GM13977 (cell line): Measurements from ENCODE around the gene MRPL54.

Experiments used
- DNase-seq: peaks from one replicate; pipeline ENCODE4 v3.0.0; 2012; ENCODE audit warnings: low spot score
- CTCF ChIP-seq: IDR thresholded peaks from 2 replicates; pipeline ENCODE4 v1.5.1; 2012; ENCODE audit warnings: mild to moderate bottlenecking, control low read depth; ENCODE audit not compliant: insufficient read depth; ENCODE audit errors: extremely low read depth, missing control alignments
- in situ Hi-C: fragments of 300-500 bp; cut with MboI; formaldehyde crosslinking; loops from one replicate; pipeline ENCODE4 v1.12.0; 2022; ENCODE audit warnings: low sequenced_read_pairs, low pct_unique_long_range_greater_than_20kb, mixed read lengths, inconsistent platforms; ENCODE audit not compliant: unreplicated experiment

Gene MRPL54

GRCh38 chr19:3785451-3785937 lies 23.0 kb downstream of the MRPL54 start:
- no peak for TF ChIP-seq CTCF
- DNase-seq = no peak
- in situ Hi-C loops = no loop called here

- TF ChIP-seq CTCF = no peak
- in situ Hi-C loops = no loop called here
- DNase-seq = peak; percentile 76
Measured at GRCh38 chr19:3785938-3786824, 23.7 kb downstream of the MRPL54 start, which contains the start of gene MATK. MATK (minus strand) TSS chr19:3786381; CDS start chr19:3785135, 1,246 bp downstream.

- no peak for TF ChIP-seq CTCF
- no peak for DNase-seq
- in situ Hi-C loops = no loop called here
Measured at GRCh38 chr19:3788996-3789778, 26.7 kb downstream of the MRPL54 start.

GRCh38 chr19:3790209-3790734 lies 27.8 kb downstream of the MRPL54 start:
- TF ChIP-seq CTCF = no peak
- in situ Hi-C loops = no loop called here
- DNase-seq = no peak

GRCh38 chr19:3790941-3791340 lies 28.5 kb downstream of the MRPL54 start:
- no peak for TF ChIP-seq CTCF
- DNase-seq = no peak
- in situ Hi-C loops = no loop called here

GRCh38 chr19:3792114-3792513 lies 29.6 kb downstream of the MRPL54 start:
- TF ChIP-seq CTCF = no peak
- no peak for DNase-seq
- in situ Hi-C loops = no loop called here
